H1 (cell line): ENCODE measurements around the gene SHTN1.

Experiments
- CHD2 ChIP-seq: IDR thresholded peaks from 2 replicates; pipeline ENCODE4 v1.6.1; 2012; ENCODE audit warnings: low read length, improper control_type of control experiment
- CTCF ChIP-seq, 3 experiments: IDR thresholded peaks; 1 replicate in 2 of 3; 2 replicates in 1 of 3; pipeline versions ENCODE4 v1.5.1 to v1.6.1; 2011; ENCODE audit warnings: low read length in 3 of 3, mild to moderate bottlenecking in 3 of 3, inconsistent platforms in 2 of 3, low read depth in 1 of 3, moderate library complexity in 1 of 3; ENCODE audit not compliant: insufficient read depth in 1 of 3; ENCODE audit errors: control extremely low read depth in 1 of 3
- EGR1 ChIP-seq: IDR thresholded peaks from 2 replicates; pipeline ENCODE4 v1.6.1; 2011; ENCODE audit warnings: low read depth, low read length, borderline replicate concordance
- EP300 ChIP-seq, 2 experiments: IDR thresholded peaks; 1 replicate in 1 of 2; 2 replicates in 1 of 2; pipeline ENCODE4 v1.6.1; 2011 to 2012; ENCODE audit warnings: low read depth in 2 of 2, low read length in 2 of 2, mild to moderate bottlenecking in 2 of 2, borderline replicate concordance in 1 of 2, inconsistent platforms in 1 of 2, moderate library complexity in 1 of 2
- HDAC2 ChIP-seq, 2 experiments: fragments of 300-600 bp in 1 of 2; sonication (generic) in 1 of 2; IDR thresholded peaks; 2 replicates each; pipeline ENCODE4 v1.6.1; 2011 to 2012; ENCODE audit warnings: low read depth in 2 of 2, low read length in 2 of 2, mild to moderate bottlenecking in 2 of 2, moderate library complexity in 2 of 2, borderline replicate concordance in 1 of 2, inconsistent platforms in 1 of 2
- JUND ChIP-seq: IDR thresholded peaks from 2 replicates; pipeline ENCODE4 v1.6.1; 2011; ENCODE audit warnings: mild to moderate bottlenecking, improper control_type of control experiment, low read length
- PHF8 ChIP-seq: fragments of 200-600 bp; sonication (generic); conservative IDR thresholded peaks from 2 replicates; pipeline ENCODE4 v1.7.1; 2012; ENCODE audit warnings: low read depth, mild to moderate bottlenecking, inconsistent platforms, low read length, moderate library complexity
- POLR2A ChIP-seq, 2 experiments: IDR thresholded peaks; 1 replicate in 1 of 2; 2 replicates in 1 of 2; pipeline ENCODE4 v1.6.1; 2011; ENCODE audit warnings: low read depth in 2 of 2, low read length in 2 of 2, mild to moderate bottlenecking in 2 of 2; ENCODE audit errors: control extremely low read depth in 1 of 2
- SIN3A ChIP-seq, 2 experiments: IDR thresholded peaks in 1 of 2; conservative IDR thresholded peaks in 1 of 2; 2 replicates each; pipeline ENCODE4 v1.6.1; 2011 to 2012; ENCODE audit warnings: low read length in 2 of 2, improper control_type of control experiment in 1 of 2, low read depth in 1 of 2, mild to moderate bottlenecking in 1 of 2

- TF ChIP-seq SIN3A (conservative IDR thresholded peaks at IDR 0.05 in 1 of 2, IDR thresholded peaks at IDR 0.05 in 1 of 2; ENCODE audit: low read depth in 1 of 2, low read length in 2 of 2) (no peak), CTCF (IDR thresholded peaks at IDR 0.05; ENCODE audit: control extremely low read depth in 1 of 3, insufficient read depth in 1 of 3, low read depth in 1 of 3, low read length in 3 of 3) (no peak), CHD2 (no peak), HDAC2 (IDR thresholded peaks at IDR 0.05; ENCODE audit: borderline replicate concordance in 1 of 2, low read depth in 2 of 2, low read length in 2 of 2) (no peak), EP300 (IDR thresholded peaks at IDR 0.05; ENCODE audit: borderline replicate concordance in 1 of 2, low read depth in 2 of 2, low read length in 2 of 2) (no peak), EGR1 (no peak), PHF8 (no peak), JUND (no peak), POLR2A (IDR thresholded peaks at IDR 0.05; ENCODE audit: control extremely low read depth in 1 of 2, low read depth in 2 of 2, low read length in 2 of 2) (no peak)
These were observed 91.3 kb downstream of the SHTN1 start for GRCh38 chr10:116913695-116914094.
